ENCODE results near the gene DDX47.
"Not testable (repeated sequence)": the region's sequence is repeated elsewhere in the genome, so short reads cannot be mapped to it uniquely, and the experiment has no call there.

Gene DDX47

DNA sequence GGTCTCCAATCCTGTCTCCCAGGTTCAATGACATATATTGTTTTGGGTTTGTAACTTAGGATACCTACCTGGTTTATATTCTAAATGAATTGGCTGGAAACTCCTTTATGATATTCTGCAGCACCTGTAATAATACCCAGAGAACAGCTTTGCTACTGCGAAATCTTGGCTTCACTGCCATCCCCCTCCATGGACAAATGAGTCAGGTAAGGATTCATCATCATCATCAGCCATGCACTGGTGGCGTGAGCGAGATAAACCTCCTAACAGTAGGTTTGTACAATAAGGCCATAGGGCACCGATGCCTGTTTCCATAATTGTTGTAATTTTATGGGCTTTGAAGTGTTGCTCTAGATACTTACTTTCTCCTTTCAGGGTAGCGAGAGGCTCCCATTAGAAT is 10.7 kb downstream of the DDX47 start:
- DNase-seq = no peak

GRCh38 chr12:12835378-12836146 is 22.4 kb downstream of the DDX47 start:
- DNase-seq = no peak

DNA sequence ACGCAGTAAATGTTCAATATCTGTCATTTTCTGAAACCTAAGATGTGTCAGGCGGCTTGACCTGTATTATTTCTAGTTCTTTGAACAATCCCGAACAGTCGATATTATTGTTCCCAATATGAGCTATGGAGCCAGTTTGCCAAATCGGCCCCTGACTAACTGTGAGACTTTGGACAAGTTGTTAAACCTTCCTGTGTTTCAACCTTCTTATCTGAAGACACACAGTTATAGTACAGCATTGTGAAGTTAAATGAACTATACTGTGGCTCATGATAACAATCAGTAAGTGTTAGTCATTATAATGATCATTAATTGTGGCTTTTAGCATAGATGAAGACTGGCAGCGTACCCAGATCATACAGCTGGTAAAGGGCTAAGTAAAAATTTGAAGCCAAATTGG is 23.4 kb downstream of the DDX47 start:
- no peak for DNase-seq

- peak; percentile 58 for DNase-seq
These were observed 24.1 kb downstream of the DDX47 start for GRCh38 chr12:12837025-12837812.

DNA sequence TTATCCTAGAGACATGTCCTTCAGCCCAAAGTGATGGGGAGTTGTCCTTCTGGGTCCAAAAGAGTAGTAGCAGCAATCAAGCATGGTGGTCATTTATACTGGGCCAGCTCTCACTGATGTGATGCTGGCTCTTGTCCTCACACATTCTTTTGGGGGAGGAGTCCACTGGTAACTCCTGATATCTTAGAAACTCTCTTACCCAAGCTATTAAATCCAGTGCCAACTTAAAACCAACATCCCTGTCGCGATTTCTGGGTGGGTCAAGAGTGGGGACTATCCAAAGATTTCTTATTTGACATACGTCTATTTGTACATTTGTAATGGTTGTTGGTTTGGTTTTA is 24.6 kb downstream of the DDX47 start:
- DNase-seq = no peak

GRCh38 chr12:12839003-12839395 is 25.9 kb downstream of the DDX47 start:
- DNase-seq = no peak

GRCh38 chr12:12839439-12839838 is 26.3 kb downstream of the DDX47 start:
- DNase-seq = not testable (repeated sequence)

- DNase-seq = no peak
These were observed 26.9 kb downstream of the DDX47 start for GRCh38 chr12:12839873-12840579.

DNA sequence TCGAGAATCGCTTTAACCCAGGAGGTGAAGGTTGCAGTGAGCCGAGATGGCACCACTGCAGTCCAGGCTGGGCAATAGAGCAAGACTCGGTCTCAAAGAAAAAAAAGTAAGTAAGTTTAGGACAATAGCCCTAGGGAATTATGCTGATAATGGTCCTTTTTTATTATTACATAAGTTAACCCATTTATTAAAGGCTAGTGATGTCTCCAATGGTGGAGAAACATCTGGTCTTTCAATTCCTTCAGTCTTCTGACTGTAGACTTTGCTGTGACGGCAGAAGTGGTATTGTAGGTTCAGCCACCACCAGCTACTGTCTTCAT is 27.4 kb downstream of the DDX47 start:
- DNase-seq = no peak

GRCh38 chr12:12841428-12841827 is 28.3 kb downstream of the DDX47 start:
- DNase-seq = not testable (repeated sequence)

DNA sequence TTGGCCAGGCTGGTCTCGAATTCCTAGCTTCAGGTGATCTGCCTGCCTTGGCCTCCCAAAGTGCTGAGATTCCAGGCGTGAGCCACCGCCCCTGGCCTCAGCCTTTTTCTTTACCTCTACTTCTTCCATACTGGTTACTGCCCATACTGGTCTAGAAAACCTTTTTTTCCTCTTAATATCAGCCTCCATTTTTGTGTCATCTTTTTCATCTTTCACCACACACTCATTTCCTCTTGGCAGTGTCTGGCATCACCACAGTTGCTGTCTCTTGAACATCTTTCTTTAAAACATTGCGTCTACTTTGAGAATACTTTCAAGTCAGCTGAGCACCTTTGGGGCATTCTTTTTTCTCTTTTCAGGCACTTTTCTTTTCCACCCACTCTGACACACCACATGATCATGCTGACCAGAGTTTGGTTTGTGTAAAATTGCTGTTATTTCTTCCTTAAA is 32.7 kb downstream of the DDX47 start:
- DNase-seq = peak; percentile 8

GRCh38 chr12:12846780-12847179 is 33.6 kb downstream of the DDX47 start:
- peak; percentile 48 for DNase-seq

GRCh38 chr12:12853435-12853834 is 40.3 kb downstream of the DDX47 start:
- DNase-seq = no peak

DNA sequence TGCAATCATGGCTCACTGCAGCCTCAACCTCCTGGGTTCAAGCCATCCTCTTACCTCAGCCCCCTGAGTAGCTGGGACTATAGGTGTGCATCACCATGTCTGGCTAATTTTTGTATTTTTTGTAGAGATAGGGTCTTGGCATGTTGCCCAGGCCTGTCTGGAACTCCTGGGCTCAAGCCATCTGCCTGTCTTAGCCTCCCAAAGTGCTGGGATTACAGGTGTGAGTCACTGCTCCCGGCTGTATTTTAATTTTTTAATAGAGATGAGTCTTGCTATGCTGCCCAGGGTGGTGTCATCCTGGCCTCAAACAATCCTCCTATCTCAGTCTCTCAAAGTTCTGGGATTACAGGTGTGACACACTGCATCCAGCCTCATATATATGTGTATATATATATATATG is 46.5 kb downstream of the DDX47 start:
- DNase-seq = no peak

- no peak for DNase-seq
These were observed 51.1 kb downstream of the DDX47 start for GRCh38 chr12:12864243-12864642.

- DNase-seq = no peak
These were observed 55.5 kb downstream of the DDX47 start for GRCh38 chr12:12868477-12869235.

DNA sequence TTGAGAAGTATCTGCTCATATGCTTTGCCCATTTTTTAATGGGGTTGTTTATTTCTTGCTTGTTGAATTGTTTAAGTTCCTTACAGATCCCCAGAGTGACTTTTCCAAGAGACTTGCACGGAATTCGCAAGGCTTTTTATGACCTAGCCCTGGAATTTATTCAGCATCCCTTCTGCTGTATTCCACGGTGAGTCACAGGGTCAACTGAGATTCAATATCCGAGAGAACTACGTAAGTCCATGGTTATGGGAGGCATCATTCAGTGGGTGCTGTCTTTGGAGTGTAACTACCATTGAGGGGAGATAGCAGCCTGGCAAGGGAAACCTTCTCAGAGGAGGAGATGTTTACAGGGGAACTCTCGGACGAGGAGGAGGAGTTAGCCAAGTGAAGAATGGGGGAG is 57.3 kb downstream of the DDX47 start:
- no peak for DNase-seq

- no peak for DNase-seq
These were observed 58.5 kb downstream of the DDX47 start for GRCh38 chr12:12871587-12872138.

GRCh38 chr12:12872139-12872933 is 59.2 kb downstream of the DDX47 start:
- DNase-seq = no peak

DNA sequence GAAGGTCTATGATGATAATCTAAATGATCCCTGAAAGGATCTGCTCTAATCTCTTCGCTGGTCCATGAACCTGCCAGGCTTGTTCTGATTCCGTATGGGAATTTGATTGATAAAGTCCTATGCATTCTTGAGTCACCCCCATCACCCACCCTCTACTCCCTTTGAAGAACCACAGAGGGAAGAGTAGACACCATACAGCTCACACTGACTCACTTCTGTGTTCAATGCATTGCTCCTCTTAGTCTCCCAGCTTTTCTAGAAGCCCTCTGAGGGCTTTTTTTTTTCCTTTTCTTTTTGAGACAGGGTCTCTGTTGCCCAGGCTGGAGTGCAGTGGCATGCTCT is 59.8 kb downstream of the DDX47 start:
- no peak for DNase-seq

- DNase-seq = no peak
These were observed 60.9 kb downstream of the DDX47 start for GRCh38 chr12:12874029-12874428.

- not testable (repeated sequence) for DNase-seq
These were observed 62.2 kb downstream of the DDX47 start for GRCh38 chr12:12875301-12875700.

Data from CD4-positive, alpha-beta T cell treated with Interleukin-10 for 1 hour (primary cell).